ENCODE data around the gene DHRS7B.

Gene DHRS7B

DNA sequence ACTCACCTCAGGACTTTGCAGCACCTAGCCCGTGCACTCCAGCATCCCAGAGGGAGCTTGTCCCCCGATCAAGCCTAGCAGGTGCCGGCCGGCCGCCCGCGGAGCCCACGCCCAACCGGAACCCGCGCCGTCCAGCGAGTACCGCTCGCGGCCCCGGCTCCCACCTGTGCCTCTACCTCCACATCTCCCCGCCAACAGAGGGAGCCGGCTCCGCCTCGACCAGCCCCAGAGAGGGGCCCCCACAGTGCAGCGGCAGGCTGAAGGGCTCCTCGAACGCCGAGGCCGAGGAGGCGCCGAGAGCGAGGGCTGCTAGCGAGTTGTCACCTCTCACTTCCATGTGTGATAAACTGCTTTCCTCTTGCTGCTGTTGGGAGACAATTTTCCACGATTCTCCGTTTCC lies 41.1 kb upstream of the DHRS7B start:
- no peak for DNase-seq (ENCODE audit: low read depth)
- H3K4me3 ChIP-seq (ENCODE audit: low read depth, low read length): no peak overlapping the region
- TF ChIP-seq, protein P1, sequence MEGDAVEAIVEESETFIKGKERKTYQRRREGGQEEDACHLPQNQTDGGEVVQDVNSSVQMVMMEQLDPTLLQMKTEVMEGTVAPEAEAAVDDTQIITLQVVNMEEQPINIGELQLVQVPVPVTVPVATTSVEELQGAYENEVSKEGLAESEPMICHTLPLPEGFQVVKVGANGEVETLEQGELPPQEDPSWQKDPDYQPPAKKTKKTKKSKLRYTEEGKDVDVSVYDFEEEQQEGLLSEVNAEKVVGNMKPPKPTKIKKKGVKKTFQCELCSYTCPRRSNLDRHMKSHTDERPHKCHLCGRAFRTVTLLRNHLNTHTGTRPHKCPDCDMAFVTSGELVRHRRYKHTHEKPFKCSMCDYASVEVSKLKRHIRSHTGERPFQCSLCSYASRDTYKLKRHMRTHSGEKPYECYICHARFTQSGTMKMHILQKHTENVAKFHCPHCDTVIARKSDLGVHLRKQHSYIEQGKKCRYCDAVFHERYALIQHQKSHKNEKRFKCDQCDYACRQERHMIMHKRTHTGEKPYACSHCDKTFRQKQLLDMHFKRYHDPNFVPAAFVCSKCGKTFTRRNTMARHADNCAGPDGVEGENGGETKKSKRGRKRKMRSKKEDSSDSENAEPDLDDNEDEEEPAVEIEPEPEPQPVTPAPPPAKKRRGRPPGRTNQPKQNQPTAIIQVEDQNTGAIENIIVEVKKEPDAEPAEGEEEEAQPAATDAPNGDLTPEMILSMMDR (IDR thresholded peaks at IDR 0.05; ENCODE audit: low read depth, low read length): no peak
- TF ChIP-seq POLR2A (IDR thresholded peaks at IDR 0.05; ENCODE audit: extremely low read depth, insufficient read length): no peak
- no peak for TF ChIP-seq MYC (IDR thresholded peaks at IDR 0.05; ENCODE audit: low read depth, low read length)
- TF ChIP-seq, protein P2, sequence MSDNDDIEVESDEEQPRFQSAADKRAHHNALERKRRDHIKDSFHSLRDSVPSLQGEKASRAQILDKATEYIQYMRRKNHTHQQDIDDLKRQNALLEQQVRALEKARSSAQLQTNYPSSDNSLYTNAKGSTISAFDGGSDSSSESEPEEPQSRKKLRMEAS (IDR thresholded peaks at IDR 0.05; ENCODE audit: low read depth, low read length): no peak

DNA sequence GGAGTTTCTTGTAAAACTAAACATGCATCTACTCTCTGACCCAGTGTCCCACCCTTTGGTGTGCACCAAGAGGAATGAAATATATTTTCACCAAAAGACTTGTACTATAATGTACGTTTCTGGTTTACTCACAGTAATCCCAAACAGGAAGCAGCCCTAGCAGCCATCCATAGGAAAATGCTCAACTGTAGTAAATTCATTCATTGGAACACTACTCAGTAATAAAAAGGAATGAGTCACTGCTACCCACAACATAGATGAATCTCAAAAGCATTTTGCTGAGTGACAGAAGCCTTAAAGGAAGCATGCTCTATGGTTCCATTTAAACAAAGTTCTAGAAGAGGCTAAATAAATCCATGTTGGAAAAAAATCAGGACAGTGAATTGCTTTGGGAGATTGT lies 37.6 kb upstream of the DHRS7B start:
- no peak for DNase-seq (ENCODE audit: low read depth)
- H3K4me3 ChIP-seq (ENCODE audit: low read depth, low read length): no peak overlapping the region
- TF ChIP-seq MYC (IDR thresholded peaks at IDR 0.05; ENCODE audit: low read depth, low read length) (no peak), POLR2A (IDR thresholded peaks at IDR 0.05; ENCODE audit: extremely low read depth, insufficient read length) (no peak)
- TF ChIP-seq, protein P2 (IDR thresholded peaks at IDR 0.05; ENCODE audit: low read depth, low read length): no peak
- TF ChIP-seq, protein P1 (IDR thresholded peaks at IDR 0.05; ENCODE audit: low read depth, low read length): no peak

DNA sequence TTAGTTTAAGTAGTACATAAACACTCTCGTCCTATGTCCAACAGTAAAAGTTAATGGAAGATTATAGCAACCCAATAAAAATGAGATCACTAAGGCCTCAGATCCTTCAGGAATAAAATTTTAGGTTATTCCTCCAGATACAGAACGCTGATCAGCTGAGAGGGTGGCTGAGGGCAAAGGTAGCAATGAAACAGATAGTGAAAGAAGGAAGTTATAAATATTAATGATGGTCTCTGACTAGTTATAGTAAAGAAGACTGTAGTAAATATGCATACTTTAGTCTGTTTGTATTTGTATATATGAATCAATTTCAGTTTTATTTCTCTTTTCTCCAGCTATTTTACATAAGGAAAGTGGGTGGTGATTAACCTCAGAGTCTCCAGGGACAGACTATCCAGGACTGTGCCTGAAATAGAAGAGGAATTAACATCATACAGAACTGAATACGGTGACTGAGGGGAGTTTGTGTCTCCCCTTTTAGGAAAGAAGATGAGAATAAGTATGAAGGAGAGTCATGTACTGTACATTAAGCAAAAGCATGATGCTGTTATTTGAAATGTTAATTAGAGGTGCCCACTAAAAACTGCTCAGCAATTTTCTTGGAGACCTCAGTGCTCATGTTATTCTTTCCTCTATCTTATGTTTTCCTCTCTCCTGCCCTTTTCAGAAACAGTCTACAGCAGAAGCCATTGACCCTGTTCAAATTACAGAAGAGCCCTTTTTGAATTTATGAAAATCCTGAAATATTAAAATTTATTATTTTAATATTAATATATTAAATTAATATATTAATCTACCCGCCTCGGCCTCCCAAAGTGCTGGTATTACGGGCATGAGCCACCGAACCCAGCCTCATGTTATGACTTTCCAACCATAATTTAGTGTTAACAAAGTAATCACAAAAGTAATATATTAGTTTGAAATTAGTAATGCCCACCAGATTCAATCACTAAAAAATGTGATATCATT lies 36.5 kb upstream of the DHRS7B start:
- DNase-seq (ENCODE audit: low read depth): no peak
- TF ChIP-seq, protein P2 (IDR thresholded peaks at IDR 0.05; ENCODE audit: low read depth, low read length): no peak
- TF ChIP-seq, protein P1 (IDR thresholded peaks at IDR 0.05; ENCODE audit: low read depth, low read length): no peak
- TF ChIP-seq MYC (IDR thresholded peaks at IDR 0.05; ENCODE audit: low read depth, low read length) (no peak), POLR2A (IDR thresholded peaks at IDR 0.05; ENCODE audit: extremely low read depth, insufficient read length) (no peak)
- H3K4me3 ChIP-seq (ENCODE audit: low read depth, low read length): no peak overlapping the region

DNA sequence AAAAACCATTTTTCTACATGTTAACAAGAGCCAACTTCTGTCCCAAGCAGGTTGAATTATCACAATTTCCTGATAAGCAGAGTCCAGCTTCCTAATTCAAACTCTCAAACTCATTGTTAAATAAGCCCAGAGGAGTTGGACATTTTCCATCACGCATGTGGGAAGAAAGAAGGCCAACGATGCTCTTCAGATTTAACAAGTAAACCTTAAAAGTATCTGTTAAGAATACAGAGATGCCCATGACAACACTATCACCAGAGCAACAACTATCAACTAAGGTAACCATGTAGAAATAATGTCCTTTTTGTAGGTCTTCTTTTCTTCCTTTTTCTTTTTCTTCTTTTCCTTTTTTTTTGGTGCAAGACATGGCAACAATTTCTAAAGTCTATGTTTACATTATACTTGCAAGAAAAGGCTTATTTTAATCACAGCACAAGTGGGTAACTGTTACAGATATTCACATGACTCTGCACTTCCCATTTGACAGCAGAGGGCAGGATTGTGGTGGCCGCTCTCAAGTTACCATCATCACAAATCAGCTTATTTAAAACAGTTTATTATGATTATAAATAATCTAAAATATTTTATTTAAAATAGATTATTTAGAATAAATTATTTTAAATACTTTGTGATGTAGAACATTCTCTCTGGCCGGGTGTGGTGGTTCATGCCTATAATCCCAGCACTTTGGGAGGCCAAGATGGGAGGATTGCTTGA lies 35.7 kb upstream of the DHRS7B start:
- no peak overlapping the region for H3K4me3 ChIP-seq (ENCODE audit: low read depth, low read length)
- no peak for DNase-seq (ENCODE audit: low read depth)
- TF ChIP-seq MYC (IDR thresholded peaks at IDR 0.05; ENCODE audit: low read depth, low read length): no peak

DNA sequence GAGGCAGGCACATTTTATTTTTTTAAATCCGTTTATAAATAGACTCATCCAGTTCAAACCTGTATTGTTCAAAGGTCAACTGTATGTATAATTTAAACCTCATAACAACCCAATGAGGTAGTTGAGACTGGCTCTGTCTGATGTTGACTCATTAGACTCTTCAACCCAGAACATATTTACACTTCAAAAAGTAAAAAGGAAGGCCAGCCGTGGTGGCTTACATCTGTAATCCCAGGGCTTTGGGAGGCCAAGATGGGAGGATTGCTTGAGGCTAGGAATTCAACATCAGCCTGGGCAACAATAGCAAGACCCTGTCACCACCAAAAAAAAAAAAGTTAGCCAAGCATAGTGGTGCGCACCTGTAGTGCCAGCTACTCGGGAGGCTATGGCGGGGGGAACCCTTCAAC lies 32.5 kb upstream of the DHRS7B start:
- DNase-seq (ENCODE audit: low read depth): no peak
- TF ChIP-seq POLR2A (IDR thresholded peaks at IDR 0.05; ENCODE audit: extremely low read depth, insufficient read length) (no peak), MYC (IDR thresholded peaks at IDR 0.05; ENCODE audit: low read depth, low read length) (no peak)
- TF ChIP-seq, protein P2 (IDR thresholded peaks at IDR 0.05; ENCODE audit: low read depth, low read length): no peak
- H3K4me3 ChIP-seq (ENCODE audit: low read depth, low read length): no peak overlapping the region

DNA sequence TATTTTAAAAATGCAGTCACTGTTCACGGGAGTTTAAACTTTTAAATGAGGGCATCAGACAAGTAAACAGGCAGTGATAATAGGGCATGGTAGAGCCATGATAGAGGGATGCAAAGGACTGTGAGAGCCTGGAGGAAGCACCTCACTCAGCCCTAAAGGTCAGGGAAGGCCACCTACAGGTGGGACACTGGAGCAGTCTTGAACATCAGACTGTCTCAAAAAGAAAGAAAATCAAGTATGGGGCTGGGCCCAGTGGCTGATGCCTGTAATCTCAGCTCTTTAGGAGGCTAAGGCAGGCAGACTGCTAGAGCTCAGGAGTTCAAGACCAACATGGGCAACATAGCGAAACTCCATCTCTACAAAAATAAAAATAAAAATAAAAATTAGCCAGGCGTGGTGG lies 31.0 kb upstream of the DHRS7B start:
- no peak for DNase-seq (ENCODE audit: low read depth)
- no peak for TF ChIP-seq MYC (IDR thresholded peaks at IDR 0.05; ENCODE audit: low read depth, low read length)
- no peak for TF ChIP-seq POLR2A (IDR thresholded peaks at IDR 0.05; ENCODE audit: extremely low read depth, insufficient read length)
- TF ChIP-seq, protein P1 (IDR thresholded peaks at IDR 0.05; ENCODE audit: low read depth, low read length): no peak
- TF ChIP-seq, protein P2 (IDR thresholded peaks at IDR 0.05; ENCODE audit: low read depth, low read length): no peak
- H3K4me3 ChIP-seq (ENCODE audit: low read depth, low read length): no peak overlapping the region
